ENCODE data around the gene UMAD1. TPM values are rescaled to one million over a fixed set of nuclear protein-coding genes. Genes with fewer than 3 reads are reported as not detected.

The UMAD1 gene
- total and polyA plus RNA-seq, 2 of the 4 experiments (the other 2 are of a cell fraction), result 5.2 to 8.4 TPM

- Histone ChIP-seq H3K9me1 (ENCODE audit: insufficient read depth, low read length) (peaks cover 7% of the 10 kb centered on the region), H2AFZ (replicated peaks; ENCODE audit: low read length, poor library complexity) (no peak overlapping the region), H3K14ac (replicated peaks; ENCODE audit: low read depth, low read length) (peak overlapping the region; percentile 82), H3K79me1 (ENCODE audit: low read depth in 1 of 2, low read length in 2 of 2) (no peaks in the 10 kb centered on the region), H2AK5ac (ENCODE audit: low read depth, low read length) (no peak overlapping the region), H2BK20ac (ENCODE audit: low read depth, low read length) (peak overlapping the region; percentile 48; the same call in 1 of the 2 replicates), H3K4ac (ENCODE audit: low read depth, low read length) (peak overlapping the region; percentile 63), H3K9ac (ENCODE audit: low read depth, low read length) (no peak overlapping the region), H3K18ac (ENCODE audit: low read depth, low read length) (peak overlapping the region; percentile 77), H3K27me3 (ENCODE audit: control insufficient read depth, insufficient read depth, low read length) (no peaks in the 10 kb centered on the region), H2AK9ac (replicated peaks; ENCODE audit: low read depth, low read length, poor library complexity) (no peak overlapping the region), H4K20me1 (ENCODE audit: insufficient read depth, low read length) (no peaks in the 10 kb centered on the region), H3K4me2 (ENCODE audit: low read depth, low read length) (no peak overlapping the region), H3K36me3 (ENCODE audit: control insufficient read depth, insufficient read depth, low read length) (peaks cover 1% of the 10 kb centered on the region; the same call in 1 of the 2 replicates), H3K27ac (ENCODE audit: insufficient read depth, low read length) (no peak overlapping the region), H2BK120ac (ENCODE audit: low read depth, low read length) (peak overlapping the region; percentile 20; the same call in 1 of the 2 replicates), H3K56ac (ENCODE audit: extremely low read depth, insufficient read depth, low read length) (no peak overlapping the region), H3K4me1 (ENCODE audit: control insufficient read depth, insufficient read depth, low read length) (peaks cover 12% of the 10 kb centered on the region), H3K23ac (ENCODE audit: low read depth, low read length) (no peak overlapping the region), H4K5ac (ENCODE audit: low read depth, low read length) (peak overlapping the region; percentile 47; the same call in 1 of the 2 replicates), H4K8ac (ENCODE audit: low read depth in 2 of 2, low read length in 2 of 2) (0 out of 4 replicates have a peak overlapping the region, but pooled peaks of 1 of the 2 experiments have one; percentile 24), H4K91ac (ENCODE audit: insufficient read depth, low read depth, low read length) (no peak overlapping the region), H3K9me3 (ENCODE audit: control insufficient read depth, insufficient read depth, low read length) (no peaks in the 10 kb centered on the region), H2BK15ac (ENCODE audit: low read depth, low read length) (no peak overlapping the region), H2BK5ac (ENCODE audit: low read depth, low read length, poor library complexity, severe bottlenecking) (peak overlapping the region; percentile 28), H3K4me3 (ENCODE audit: insufficient read depth, low read depth, low read length) (no peak overlapping the region)
- no TSS peak for BruUV-seq (replicated peaks)
- in situ Hi-C loops (cut with MboI; ENCODE audit: low sequenced_read_pairs), result no loop called here
- intact Hi-C loops (cut with micrococcal nuclease), result no loop called here
- 100% methylated on average over 1 of the region's 2 CpGs; no CpG with 5 or more reads in 1 of the 2 experiments for WGBS, 2 experiments (ENCODE audit: extremely low coverage in 2 of 2, insufficient read length in 1 of 2)
- ChIA-PET CTCF (no interaction called here), POLR2A (ENCODE audit: unreplicated experiment) (no interaction called here)
- ATAC-seq (ENCODE audit: low read depth) (no peak), DNase-seq (peak; percentile 5)
- TF ChIP-seq RCOR1 (IDR thresholded peaks at IDR 0.05; ENCODE audit: insufficient replicate concordance, low read length) (no peak), NFE2L2 (IDR thresholded peaks at IDR 0.05; ENCODE audit: low read depth, low read length) (no peak), FOS (IDR thresholded peaks at IDR 0.05; ENCODE audit: low read depth, low read length) (no peak), MXI1 (IDR thresholded peaks at IDR 0.05; ENCODE audit: borderline replicate concordance, low read depth, low read length) (no peak), USF2 (IDR thresholded peaks at IDR 0.05; ENCODE audit: low read depth, low read length) (no peak), SMC3 (IDR thresholded peaks at IDR 0.05; ENCODE audit: low read depth, low read length) (no peak), ELK1 (IDR thresholded peaks at IDR 0.05; ENCODE audit: borderline replicate concordance, low read depth, low read length) (no peak), MAZ (IDR thresholded peaks at IDR 0.05; ENCODE audit: borderline replicate concordance, low read depth, low read length) (no peak), MAFK (IDR thresholded peaks at IDR 0.05; ENCODE audit: low read depth, low read length) (no peak), CTCF (conservative IDR thresholded peaks at IDR 0.05; ENCODE audit: low read depth, low read length) (no peak), POLR2A (IDR thresholded peaks at IDR 0.05; ENCODE audit: low read depth, low read length) (no peak), RAD21 (IDR thresholded peaks at IDR 0.05; ENCODE audit: low read length) (no peak), CEBPB (IDR thresholded peaks at IDR 0.05; ENCODE audit: low read depth, low read length) (no peak), RFX5 (IDR thresholded peaks at IDR 0.05; ENCODE audit: low read depth, low read length) (no peak), CHD1 (IDR thresholded peaks at IDR 0.05; ENCODE audit: low read depth, low read length) (no peak), BHLHE40 (IDR thresholded peaks at IDR 0.05; ENCODE audit: low read depth, low read length) (no peak)
- dilution Hi-C loops (cut with HindIII; ENCODE audit: low sequenced_read_pairs, unreplicated experiment), result no loop called here
Observed at GRCh38 chr7:7795203-7795602, 154.7 kb downstream of the UMAD1 start.
